HG03066 (cell line): ENCODE measurements around the gene B9D1.

Source experiments
- ATAC-seq: cut with Tn5 transposase; IDR thresholded peaks from one replicate; pipeline ENCODE4 v1.9.1; 2021; ENCODE audit warnings: low read depth; ENCODE audit not compliant: unreplicated experiment

B9D1 gene

DNA sequence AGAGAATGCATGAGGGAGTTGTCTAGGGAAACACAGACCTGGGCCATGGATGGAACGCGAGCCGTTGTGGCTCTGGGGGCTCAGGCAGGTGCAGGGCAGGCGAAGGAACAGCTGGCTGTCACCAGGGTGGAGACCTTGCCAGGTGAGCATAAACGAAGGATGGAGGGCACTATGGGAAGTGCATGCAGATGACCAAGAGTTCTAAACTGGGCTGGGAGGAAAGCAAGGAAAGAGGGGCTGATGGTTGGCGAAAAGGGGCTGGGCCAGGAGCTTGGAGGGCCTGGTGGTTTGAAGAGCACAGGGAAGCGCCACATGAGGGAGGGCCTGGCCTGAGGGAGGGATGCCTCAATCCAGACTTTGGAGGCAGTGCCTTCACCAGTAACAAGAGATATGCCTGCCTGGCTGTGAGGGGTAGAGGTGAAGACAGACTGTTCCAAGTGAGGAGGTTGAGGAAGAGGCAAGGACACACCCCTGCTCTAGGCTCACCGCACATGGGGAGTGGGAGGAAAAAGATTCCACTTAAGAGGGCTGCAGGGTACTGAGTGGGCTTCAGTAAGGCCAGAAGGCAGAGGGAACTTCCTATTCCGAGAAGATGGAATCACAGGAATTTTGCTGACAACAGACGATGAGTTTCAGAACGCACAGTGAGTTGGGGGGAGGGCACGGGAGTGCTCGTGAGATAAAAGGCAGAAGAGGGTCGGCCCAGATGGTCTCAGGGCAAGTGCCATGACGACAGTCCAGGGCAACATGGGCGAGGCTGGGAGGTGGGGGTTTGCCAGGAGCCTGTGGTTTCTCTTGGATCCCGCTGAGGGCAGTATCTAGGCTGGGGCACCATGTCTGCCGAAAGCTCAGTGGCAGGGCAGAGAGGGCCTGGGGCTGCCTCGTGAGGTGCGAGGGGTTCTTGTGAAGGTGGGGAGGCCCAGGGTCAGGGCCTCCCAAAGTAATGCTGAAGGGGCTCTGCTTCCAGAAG, 20.6 kb downstream of the B9D1 start:
- no peak for ATAC-seq

DNA sequence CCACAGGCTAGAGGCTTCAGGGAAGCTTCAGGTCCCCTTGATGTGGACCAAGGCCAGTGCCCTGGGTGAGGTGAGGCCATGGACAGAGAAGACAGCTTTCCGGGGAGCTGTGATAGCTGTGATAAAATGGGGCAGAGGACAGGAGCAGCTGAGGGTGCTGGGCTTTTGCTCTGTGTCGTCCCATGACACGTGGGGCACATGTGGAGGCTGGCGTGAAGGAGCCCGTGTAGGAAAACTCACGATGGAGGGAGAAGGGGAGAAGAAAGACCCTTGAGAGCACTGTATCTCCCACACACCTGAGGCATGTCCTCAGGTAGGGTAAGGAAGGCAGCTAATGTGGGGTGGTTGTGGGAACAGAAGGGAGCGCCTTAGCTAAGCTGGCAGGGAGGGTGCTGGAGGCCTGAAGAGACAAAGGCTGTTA, 21.3 kb downstream of the B9D1 start:
- ATAC-seq: no peak

DNA sequence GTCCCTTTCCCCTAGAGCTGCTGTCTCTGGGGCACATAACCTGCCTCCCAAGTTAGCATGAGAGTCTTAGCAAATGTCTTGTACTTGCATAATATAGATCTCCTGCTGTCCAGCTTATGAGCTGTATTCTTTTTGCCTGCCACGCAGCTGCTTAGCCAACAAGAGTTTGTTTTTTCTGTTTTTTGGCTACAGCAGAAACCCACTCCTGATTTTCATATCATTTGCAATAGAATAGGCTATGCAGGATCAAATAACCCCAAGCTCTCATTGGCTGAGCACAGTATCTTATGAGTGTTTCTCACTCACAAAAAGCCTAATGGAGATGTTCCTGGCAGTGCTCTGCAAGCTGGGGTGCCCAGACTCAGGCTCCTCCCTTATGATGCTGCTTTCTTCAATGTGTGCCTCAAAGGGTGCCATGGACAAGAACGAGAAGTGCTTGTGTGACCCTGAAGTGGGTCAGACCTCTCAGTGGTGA, 23.1 kb downstream of the B9D1 start:
- no peak for ATAC-seq

DNA sequence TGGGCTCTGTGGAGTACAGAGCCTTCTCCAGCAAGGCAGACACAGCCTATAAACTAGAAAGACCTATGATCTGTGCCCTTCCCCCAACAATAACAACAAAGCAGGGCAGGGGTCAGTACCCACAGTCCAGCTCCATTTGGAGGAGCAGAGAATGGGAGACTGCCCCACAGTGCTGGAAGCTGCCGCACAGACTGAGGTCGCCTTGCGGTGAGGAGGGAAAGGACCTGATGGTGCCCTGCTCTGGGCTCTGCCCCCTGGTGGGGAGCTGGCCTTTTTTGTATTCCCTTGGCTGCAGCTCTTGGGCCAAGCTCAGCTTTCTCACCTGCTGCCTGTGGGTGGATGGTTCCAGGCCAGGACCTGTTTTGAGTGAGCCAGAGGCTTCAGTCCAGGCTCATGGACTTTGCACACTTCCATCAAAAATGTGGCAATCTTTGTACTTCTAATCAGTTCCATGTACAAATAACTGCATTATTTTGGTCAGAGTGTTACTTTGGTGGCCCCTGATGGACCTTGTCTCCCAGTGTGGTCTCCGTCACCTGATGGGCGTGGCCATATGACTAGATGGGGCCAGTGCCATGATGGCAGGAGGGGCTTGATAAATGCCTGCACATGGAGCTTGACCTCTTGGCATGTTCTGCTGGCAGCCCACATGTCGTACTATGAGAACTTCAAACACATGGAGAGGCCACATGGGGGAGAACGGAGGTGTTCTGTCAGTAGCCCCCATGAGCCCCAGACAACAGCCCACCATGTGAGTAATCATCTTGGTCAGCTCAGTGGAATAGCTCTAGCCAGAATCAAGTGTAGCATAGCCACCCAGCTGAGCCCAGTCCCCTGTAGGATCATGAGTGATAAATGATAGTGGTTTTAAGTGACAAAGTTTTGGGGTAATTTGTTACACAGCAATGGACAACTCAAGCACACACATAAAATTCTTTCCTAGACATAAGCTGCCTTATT, 24.2 kb downstream of the B9D1 start:
- ATAC-seq: no peak

DNA sequence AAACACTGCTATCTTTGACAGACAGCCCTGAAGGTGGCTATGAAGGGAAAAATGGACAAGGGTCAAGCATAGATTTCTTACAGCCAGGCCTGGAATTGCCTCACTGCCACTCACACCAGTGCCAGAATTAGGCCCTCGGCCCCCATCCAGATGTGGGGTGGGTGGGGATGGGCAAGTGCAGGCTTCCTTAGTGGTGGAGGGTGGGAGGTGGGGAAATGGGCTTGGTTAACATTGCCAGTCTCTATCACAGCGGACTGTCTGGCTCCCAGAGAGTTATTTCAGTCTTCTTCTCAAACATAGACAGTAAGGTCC, 24.9 kb downstream of the B9D1 start:
- no peak for ATAC-seq

DNA sequence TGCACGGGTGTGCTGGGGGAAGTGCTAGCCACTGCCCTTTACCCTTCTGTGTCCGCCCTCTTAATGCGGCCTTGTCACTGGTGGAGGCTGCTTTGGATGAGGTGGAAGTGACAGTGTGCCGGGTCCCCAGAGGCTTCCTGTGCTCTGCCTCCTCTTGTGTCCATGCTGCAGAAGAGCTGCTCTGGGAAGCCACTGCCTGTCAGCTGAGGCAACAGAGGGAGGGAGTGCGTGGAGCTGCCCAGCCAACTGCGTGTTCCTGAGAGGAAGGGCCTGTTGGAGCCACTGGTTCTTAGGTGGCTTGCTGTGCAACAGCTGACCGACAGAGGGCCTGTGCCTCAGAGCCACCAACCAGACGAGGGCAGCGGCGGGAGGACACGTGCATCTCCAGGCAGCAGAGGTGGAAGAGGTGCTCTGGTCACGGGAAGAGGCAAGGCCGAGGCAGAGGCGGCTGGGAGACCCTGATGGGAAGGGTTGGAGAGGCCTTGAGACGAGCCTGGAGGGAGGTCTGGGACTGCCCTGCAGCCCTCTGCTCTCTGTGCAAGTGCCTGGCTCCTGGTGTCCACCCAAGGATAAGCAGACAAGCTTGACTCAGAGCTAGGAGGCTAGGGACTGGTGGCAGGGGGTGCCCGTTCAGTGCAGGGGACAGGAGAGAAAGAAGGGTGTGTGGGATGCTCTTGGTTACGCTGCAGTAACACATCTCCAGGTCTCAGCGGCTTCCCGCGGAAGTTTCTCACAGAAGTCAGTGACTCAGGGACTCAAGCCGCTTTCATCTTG, 25.4 kb downstream of the B9D1 start:
- ATAC-seq: no peak

DNA sequence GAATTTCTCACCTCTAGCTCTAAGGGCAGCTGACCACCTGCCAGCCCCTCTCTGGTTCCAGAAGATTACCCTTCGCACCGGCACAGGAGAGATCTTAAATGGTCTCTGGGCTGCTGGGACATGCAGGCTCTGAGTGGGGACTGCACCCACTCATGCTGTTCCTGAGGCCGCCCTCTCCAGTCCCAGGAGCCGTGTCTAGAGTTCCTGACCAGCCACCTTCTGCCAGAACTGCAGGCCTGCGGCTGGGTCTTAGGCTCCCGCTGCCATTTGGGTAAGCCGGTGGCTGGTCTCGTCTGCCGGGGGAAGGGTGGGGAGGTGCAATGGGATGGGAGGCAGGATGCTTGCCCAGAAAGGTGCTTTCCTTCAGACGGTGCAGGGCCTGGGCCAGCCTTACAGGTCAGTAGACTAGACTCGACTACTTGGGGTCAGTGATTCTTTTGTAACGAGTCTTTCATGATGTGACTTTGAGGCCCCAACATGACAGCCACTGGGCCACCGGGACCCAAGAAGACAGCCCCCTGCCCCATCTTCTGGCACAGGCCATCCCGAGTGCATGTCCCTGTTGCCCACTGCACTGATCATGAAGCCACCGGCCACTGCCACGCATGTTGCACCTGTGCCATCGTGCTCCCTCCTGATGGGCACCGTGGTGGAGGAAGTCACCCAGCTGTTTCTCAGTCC, 26.4 kb downstream of the B9D1 start:
- no peak for ATAC-seq

DNA sequence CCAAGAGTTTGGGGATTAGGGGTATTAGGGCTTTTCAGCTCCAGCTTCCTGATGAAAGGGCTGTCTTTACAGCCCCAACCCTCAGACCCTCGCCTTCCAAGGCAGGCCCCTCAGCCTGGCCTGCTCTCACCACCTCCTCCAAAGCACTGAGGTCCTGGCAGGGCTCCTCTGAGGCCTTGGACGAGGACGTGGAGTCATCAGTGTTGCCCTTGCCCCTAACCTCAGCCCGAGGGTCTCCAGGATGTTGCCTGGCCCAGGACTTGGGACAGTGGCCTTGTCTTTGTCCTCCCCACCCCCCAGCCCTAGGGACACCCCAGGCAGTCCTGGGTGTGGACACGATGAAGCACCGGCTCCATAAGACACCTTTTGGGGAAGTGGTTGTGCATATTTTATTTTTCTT, 28.2 kb downstream of the B9D1 start:
- ATAC-seq: no peak

DNA sequence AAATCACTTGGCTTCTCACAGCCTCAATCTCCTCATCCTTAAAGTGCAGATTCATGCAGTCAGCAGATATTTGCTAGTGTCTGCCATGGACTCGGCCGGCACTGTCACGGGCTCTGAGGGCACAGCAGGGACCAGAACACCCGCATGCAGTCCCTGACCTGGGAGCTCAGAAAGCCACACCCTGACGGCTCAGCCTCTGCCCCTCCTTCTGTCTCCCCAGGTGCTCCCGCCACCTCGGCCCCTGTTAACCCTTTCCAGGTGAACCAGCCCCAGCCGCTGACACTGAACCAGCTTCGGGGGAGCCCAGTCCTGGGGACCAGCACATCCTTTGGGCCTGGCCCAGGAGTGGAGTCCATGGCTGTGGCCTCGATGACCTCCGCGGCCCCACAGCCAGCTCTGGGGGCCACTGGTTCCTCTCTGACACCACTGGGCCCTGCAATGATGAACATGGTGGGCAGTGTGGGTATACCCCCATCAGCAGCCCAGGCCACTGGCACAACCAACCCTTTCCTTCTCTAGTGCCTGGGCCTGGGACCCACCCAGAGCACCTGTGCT, 28.7 kb downstream of the B9D1 start:
- no peak for ATAC-seq

DNA sequence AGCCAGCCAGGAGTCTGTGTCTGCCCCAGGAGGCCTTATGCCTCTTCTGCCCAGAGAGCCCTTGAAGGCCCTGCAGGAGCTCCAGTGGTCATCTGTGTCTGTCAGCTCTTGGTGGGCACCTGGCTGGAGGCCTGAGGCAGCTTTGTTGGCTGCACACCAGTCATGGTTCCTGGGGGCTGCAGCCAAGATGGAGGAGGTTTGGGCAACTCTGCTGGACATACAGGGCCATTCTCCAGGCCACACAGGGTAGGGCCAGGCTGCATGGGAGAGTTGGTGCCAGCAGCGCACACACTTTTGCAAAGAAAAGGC, 29.4 kb downstream of the B9D1 start:
- ATAC-seq: no peak

DNA sequence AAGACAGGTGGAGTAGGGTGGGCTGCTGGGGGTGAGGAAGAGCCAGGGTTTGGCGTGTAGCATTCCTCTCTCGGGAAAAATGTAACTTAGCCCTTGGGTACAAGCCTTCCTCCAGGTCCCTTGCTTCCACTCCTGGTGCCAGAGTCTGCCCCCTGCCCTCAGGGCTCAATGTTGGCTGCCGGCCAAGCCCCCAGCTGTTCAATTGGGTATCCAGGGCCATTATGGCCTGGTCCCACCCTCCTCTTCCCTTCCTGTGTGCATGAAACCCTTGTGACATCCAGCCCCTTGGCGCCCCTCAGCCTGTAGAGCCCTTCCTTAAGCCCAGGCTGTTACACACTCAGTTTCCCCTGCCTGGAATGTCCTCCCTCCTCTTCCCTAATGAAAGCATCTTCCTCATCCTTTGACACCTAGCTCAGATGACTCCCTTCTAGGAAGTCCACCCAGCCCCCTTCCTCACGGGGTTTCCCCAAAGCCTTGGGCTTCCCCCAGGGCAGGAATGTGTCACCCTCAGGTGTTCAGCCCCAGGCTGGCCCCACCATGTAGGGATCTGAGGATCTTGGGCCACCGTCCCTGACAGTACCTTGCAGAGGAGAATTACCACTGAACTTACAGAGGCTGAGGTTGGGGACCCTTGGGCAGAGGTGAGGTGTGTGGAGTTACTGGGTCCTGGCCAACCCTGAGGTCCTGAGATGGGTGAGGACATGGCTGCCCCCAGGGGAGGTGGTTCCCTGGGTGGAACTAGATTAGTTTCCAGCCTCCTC, 30.0 kb downstream of the B9D1 start:
- no peak for ATAC-seq

DNA sequence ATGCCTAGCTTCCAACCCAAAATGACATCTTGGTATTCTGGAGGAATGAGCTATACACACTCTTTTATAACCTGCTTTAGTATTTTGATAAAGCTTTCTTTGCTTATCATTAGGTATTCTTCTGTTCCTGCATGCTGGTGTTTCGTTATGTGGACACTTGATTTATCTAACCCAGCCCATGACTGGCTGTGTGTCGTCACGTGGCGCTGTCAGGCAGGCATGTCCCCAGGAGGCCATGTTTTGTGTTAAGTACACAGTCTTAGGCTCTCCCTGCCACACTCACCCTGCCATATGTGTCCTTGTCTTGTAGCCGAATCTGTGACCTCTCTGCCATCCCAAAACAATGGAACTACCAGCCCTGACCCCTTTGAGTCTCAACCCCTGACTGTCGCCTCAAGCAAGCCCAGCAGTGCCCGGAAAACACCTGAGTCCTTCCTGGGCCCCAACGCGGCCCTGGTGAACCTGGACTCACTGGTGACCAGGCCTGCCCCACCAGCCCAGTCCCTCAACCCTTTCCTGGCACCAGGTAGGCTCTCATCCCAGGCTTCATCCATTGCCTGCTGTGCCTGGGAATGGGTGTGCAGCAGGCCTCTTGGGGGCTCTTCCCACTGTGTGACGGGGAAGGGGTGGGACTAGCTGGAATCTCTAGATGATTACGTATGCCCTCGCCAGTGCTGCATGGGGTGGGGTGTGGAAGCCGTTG, 30.8 kb downstream of the B9D1 start:
- ATAC-seq: no peak

DNA sequence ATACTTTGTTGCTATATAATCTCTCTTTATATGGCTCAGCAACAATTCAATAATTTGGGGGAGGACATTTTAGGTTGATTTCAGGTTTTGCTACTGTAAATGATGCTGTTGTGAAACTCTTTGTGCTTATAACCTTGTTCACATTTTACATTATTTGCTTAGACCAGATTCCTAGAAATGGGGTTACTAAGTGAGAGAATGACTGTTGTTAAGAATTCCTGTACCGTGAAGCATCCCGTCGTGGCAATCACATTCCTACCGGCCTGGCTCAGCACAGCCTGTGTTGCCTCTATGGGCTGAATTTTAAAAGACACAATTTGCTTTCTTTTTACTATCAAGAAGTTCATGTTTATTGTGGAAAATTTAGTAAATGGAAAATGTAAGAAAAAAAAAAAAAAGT, 31.4 kb downstream of the B9D1 start:
- ATAC-seq: no peak

DNA sequence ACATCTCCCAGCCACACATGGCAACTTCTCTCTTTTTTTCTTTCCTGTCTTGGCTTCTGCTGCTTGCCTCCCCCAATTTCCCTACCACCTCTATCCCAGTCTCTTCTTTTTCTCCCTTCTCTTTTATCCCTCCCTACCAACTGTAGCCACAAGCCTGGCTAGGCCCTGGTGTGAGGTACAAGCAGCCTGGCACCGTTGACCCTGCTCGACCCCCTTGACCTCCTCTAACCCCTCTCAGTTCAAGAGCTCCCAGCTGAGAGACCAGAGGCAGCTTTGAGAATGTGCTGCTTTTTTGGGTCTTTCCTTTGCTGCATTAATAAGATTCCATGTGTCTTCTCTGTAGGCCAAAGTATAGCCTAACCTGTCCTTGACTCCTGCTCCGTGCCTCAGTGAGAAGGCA, 32.3 kb downstream of the B9D1 start:
- ATAC-seq: no peak

DNA sequence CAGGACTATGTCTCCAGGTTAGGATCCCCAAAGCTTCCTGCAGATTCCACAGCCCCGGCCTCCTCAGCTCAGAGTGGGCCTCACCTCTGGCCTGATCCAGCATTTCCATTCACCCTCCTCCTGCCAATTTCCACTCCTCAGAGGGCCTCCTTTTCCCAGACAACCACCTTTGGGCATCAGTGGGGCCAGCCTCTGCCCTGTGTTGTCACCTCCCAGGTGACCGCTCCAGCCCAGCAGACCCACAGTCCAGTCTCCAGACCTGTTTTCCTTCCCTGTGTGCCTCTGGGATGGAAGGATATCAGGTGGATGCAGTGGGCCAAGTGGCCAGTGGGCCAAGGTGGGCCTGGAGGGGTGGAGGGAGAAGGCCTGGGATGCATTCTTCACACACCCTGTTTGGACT, 32.7 kb downstream of the B9D1 start:
- no peak for ATAC-seq

DNA sequence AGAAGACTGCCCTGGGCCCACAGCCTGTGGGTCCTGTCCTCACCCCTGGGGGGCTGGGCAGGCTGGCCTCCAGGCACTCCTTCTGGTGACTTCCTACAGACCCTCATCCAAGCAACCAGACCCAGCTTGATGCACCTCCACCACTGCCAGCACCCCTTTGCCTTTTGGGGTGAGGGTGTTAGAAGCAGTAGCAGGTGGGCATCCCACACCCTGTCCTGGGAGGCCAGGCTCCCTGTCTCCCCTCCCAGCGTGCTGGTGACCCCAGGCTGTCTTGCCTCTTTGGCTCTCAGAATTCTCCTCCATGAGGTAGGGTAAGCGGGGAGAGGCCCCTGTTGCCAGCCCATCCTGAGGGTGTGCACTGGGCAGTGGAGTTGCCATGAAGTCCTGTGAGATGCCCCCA, 33.4 kb downstream of the B9D1 start:
- no peak for ATAC-seq

DNA sequence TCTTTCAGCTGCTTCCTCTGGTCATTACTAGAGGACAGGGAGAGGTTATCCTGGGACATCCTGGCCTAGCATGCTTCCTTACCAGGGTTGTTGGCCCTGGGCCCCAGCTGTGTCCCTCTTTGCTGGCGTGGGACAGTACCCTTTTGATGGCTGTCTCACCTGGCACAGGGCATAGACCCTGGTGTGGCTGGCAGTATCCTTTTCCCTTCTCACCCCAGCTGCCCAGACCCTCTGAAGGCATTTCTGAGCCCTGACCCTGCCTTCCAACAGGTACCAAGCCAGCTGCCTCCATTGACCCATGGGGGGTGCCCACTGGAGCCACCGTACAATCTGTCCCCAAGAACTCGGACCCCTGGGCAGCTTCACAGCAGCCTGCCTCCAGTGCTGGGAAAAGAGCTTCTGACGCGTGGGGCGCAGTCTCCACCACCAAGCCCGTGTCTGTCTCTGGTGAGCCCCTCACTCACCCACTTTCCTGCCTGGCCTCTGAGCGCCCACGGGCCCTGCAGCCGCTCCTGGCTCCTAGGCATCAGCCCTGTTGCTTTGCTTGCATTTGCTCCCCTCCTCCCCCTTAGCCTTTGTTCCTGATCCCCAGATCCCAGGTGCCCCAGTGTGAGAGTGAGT, 34.0 kb downstream of the B9D1 start:
- ATAC-seq: no peak
